Memory B cell (primary cell): Measurements from ENCODE around the gene SGMS1.
A peak's percentile ranks its signal among the peaks of the same experiment; 100 is the strongest.
"Not testable (repeated sequence)": the region's sequence is repeated elsewhere in the genome, so short reads cannot be mapped to it uniquely, and the experiment has no call there.

Experiments used
- ATAC-seq: fragments of 150-1000 bp; cut with Tn5 transposase; 2 replicates; pipeline ENCODE4 v1.10.0; 2021; ENCODE audit warnings: low read depth, mild to moderate bottlenecking, moderate library complexity
- DNase-seq, 2 donors: peaks; one replicate each; pipeline ENCODE4 v3.0.0; 2022; ENCODE audit warnings: low spot score in 2 of 2
- H3K27ac Mint-ChIP-seq: one replicate; pipeline ENCODE4 v1.8.0; 2022; ENCODE audit warnings: mild to moderate bottlenecking, moderate library complexity, mixed read lengths
- H3K27me3 Mint-ChIP-seq: one replicate; pipeline ENCODE4 v1.8.0; 2022; ENCODE audit warnings: mixed read lengths
- H3K36me3 Mint-ChIP-seq: one replicate; pipeline ENCODE4 v1.8.0; 2022; ENCODE audit warnings: mild to moderate bottlenecking, mixed read lengths
- H3K4me1 Mint-ChIP-seq: one replicate; pipeline ENCODE4 v1.8.0; 2022; ENCODE audit warnings: mixed read lengths
- H3K4me3 Mint-ChIP-seq: one replicate; pipeline ENCODE4 v1.8.0; 2022; ENCODE audit warnings: mild to moderate bottlenecking, moderate library complexity, mixed read lengths
- H3K9me3 Mint-ChIP-seq: one replicate; pipeline ENCODE4 v1.8.0; 2022; ENCODE audit warnings: mixed read lengths

SGMS1 gene

GRCh38 chr10:50375051-50375452 is 248.7 kb downstream of the SGMS1 start:
- Mint-ChIP-seq H3K27me3 (no peaks in the 10 kb centered on the region), H3K4me3 (no peak overlapping the region), H3K27ac (no peak overlapping the region), H3K4me1 (no peaks in the 10 kb centered on the region), H3K9me3 (peaks cover 3% of the 10 kb centered on the region), H3K36me3 (peaks cover 19% of the 10 kb centered on the region)
- no peak for ATAC-seq
- no peak for DNase-seq

GRCh38 chr10:50373821-50374501 is 249.8 kb downstream of the SGMS1 start:
- no peaks in the 10 kb centered on the region for H3K27me3 Mint-ChIP-seq
- H3K27ac Mint-ChIP-seq = no peak overlapping the region
- H3K4me1 Mint-ChIP-seq = no peaks in the 10 kb centered on the region
- DNase-seq (no peak), ATAC-seq (no peak)
- H3K36me3 Mint-ChIP-seq = peaks cover 19% of the 10 kb centered on the region
- peaks cover 3% of the 10 kb centered on the region for H3K9me3 Mint-ChIP-seq
- no peak overlapping the region for H3K4me3 Mint-ChIP-seq

GRCh38 chr10:50369931-50370330 is 253.8 kb downstream of the SGMS1 start:
- H3K36me3 Mint-ChIP-seq = peaks cover 18% of the 10 kb centered on the region
- H3K9me3 Mint-ChIP-seq = peaks cover 5% of the 10 kb centered on the region
- H3K4me1 Mint-ChIP-seq = peaks cover 8% of the 10 kb centered on the region
- H3K4me3 Mint-ChIP-seq = no peak overlapping the region
- H3K27me3 Mint-ChIP-seq = no peaks in the 10 kb centered on the region
- ATAC-seq = no peak
- no peak for DNase-seq
- no peak overlapping the region for H3K27ac Mint-ChIP-seq

GRCh38 chr10:50367732-50368131 is 256.0 kb downstream of the SGMS1 start:
- DNase-seq (no peak), ATAC-seq (no peak)
- H3K9me3 Mint-ChIP-seq = peaks cover 12% of the 10 kb centered on the region

GRCh38 chr10:50366421-50366820 is 257.3 kb downstream of the SGMS1 start:
- not testable (repeated sequence) for ATAC-seq, H3K27ac Mint-ChIP-seq, DNase-seq, H3K27me3 Mint-ChIP-seq, H3K4me3 Mint-ChIP-seq
- H3K9me3 Mint-ChIP-seq = peaks cover 17% of the 10 kb centered on the region
- peaks cover 29% of the 10 kb centered on the region for H3K36me3 Mint-ChIP-seq
- H3K4me1 Mint-ChIP-seq = peaks cover 32% of the 10 kb centered on the region

More at GRCh38 chr10:50367732-50368131, 256.0 kb downstream of the SGMS1 start:
- Mint-ChIP-seq H3K4me1 (peaks cover 23% of the 10 kb centered on the region), H3K27ac (no peak overlapping the region), H3K36me3 (peaks cover 24% of the 10 kb centered on the region), H3K27me3 (no peaks in the 10 kb centered on the region), H3K4me3 (no peak overlapping the region)

GRCh38 chr10:50364730-50365129 is 259.0 kb downstream of the SGMS1 start:
- Mint-ChIP-seq H3K9me3 (peaks cover 17% of the 10 kb centered on the region), H3K27ac (peak overlapping the region; percentile 62)

DNA sequence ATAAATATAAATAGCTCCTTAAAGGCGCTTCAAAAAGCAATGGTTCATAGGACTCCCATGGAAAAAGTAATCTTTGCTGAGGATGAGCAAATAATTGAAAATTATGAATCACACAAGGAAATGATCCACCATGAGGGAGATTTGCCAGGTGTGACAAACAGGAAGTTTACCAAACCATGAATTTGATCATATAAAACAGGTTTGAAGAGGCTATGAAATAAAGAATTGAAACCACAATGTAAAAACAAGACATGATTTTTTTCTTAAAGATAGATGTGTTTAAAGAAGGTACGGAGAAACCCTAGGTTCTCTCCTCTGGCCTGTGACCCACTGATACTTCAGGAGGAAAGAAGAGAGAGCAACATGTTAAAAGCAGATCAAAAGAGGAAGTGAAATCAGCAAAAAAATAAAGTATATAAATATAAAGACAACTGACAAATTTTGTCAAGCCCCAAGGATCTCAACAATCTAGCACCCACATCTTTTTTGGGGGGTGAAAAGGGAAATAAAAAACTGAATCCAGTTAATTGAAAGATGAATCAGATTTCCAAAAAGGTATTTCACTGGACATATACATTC is 261.1 kb downstream of the SGMS1 start:
- Mint-ChIP-seq H3K27ac (peak overlapping the region; percentile 91), H3K4me3 (peak overlapping the region; percentile 45), H3K27me3 (no peaks in the 10 kb centered on the region), H3K36me3 (peaks cover 31% of the 10 kb centered on the region), H3K9me3 (peaks cover 17% of the 10 kb centered on the region), H3K4me1 (peaks cover 38% of the 10 kb centered on the region)
- ATAC-seq (peak; percentile 97), DNase-seq (peak in 1 of 2 donors; percentile 46)

More at GRCh38 chr10:50364730-50365129, 259.0 kb downstream of the SGMS1 start:
- ATAC-seq, H3K4me3 Mint-ChIP-seq, DNase-seq, H3K27me3 Mint-ChIP-seq: not testable (repeated sequence)
- peaks cover 36% of the 10 kb centered on the region for H3K4me1 Mint-ChIP-seq
- H3K36me3 Mint-ChIP-seq = peaks cover 33% of the 10 kb centered on the region

DNA sequence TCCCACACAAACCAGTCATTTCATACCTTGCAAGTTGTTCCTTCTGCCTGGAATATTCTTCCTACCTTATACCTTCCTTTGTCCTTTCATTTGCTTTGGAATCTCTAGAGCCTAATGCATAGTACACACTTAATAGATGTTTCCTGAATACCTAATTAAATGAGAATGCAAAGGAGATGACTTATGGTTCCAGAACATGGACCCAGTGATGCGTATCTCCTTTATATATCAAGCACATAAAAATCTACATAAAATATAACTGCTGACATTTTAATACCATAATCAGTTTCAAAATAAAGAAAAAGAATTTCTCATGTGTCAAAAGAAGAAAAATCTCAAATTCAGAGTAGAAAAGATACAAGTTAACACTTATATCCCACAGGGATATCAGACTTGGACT is 261.8 kb downstream of the SGMS1 start:
- DNase-seq = no peak
- no peaks in the 10 kb centered on the region for H3K27me3 Mint-ChIP-seq
- no peak for ATAC-seq
- no peak overlapping the region for H3K4me3 Mint-ChIP-seq
- H3K9me3 Mint-ChIP-seq = peaks cover 17% of the 10 kb centered on the region
- H3K27ac Mint-ChIP-seq = peak overlapping the region; percentile 91
- peaks cover 31% of the 10 kb centered on the region for H3K36me3 Mint-ChIP-seq
- peaks cover 38% of the 10 kb centered on the region for H3K4me1 Mint-ChIP-seq

- Mint-ChIP-seq H3K4me3 (no peak overlapping the region), H3K4me1 (peaks cover 31% of the 10 kb centered on the region), H3K9me3 (peaks cover 13% of the 10 kb centered on the region), H3K27ac (peak overlapping the region; percentile 91), H3K27me3 (no peaks in the 10 kb centered on the region), H3K36me3 (peaks cover 20% of the 10 kb centered on the region)
- DNase-seq = no peak
- no peak for ATAC-seq
Measured at GRCh38 chr10:50360077-50360850, 263.5 kb downstream of the SGMS1 start.

DNA sequence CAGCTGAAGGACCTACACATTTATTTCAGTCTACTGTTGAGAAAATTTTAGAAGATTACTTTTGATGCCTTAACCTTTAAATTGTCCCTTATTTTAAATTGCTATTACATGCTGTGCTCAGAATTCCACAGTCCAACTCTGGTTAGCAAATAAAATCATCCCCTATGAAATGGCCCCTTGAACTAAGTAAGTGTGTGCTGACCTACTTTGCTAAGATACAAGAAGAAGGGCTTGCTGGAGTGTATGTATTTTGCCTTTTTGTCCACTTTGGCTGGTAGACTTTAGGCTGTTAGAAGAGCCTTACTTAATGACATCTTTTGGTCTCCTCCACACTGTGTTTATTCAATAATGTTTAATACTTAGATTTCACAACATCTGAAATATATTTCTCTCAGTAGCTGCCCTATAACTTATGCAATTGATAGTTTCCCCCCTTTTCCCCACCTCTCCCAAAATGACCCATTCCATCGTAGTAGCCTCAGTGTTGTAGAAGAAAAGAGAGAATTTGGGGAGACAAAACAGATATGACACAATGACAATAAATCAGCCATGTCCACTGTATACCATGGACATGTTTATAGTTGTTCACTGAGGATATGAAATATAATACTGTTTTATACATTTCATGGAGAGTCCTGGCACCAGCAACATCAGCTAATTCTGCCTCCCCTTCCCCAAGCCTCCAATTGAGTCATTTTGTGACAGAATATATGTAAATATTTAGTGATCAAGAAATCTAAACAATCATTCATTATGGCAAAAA is 264.6 kb downstream of the SGMS1 start:
- DNase-seq (no peak), ATAC-seq (no peak)
- Mint-ChIP-seq H3K27ac (no peak overlapping the region), H3K9me3 (peaks cover 16% of the 10 kb centered on the region), H3K4me1 (peaks cover 27% of the 10 kb centered on the region), H3K4me3 (no peak overlapping the region), H3K36me3 (peaks cover 22% of the 10 kb centered on the region), H3K27me3 (no peaks in the 10 kb centered on the region)

DNA sequence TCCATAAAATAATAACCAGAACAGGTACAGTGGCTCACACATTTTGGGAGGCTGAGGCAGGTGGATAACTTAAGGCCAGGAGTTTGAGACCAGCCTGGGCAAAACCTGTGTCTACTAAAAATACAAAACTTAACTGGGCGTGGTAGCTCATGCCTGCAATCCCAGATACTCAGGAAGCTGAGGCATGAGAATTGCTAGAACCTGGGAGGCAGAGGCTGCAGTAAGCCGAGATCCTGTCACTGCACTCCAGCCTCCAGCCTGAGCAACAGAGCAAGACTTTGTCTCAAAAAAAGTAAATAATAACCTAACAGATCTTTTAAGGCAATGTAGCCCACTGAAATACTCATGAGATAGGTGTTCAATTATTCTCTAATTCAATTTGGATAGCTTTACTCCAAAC is 265.3 kb downstream of the SGMS1 start:
- Mint-ChIP-seq H3K9me3 (peaks cover 15% of the 10 kb centered on the region), H3K36me3 (peaks cover 20% of the 10 kb centered on the region), H3K27ac (no peak overlapping the region), H3K27me3 (no peaks in the 10 kb centered on the region), H3K4me3 (no peak overlapping the region), H3K4me1 (peaks cover 24% of the 10 kb centered on the region)
- DNase-seq = no peak
- no peak for ATAC-seq

GRCh38 chr10:50356481-50356832 is 267.3 kb downstream of the SGMS1 start:
- not testable (repeated sequence) for H3K4me3 Mint-ChIP-seq, H3K27ac Mint-ChIP-seq, H3K9me3 Mint-ChIP-seq, H3K27me3 Mint-ChIP-seq, DNase-seq, H3K4me1 Mint-ChIP-seq, ATAC-seq
- H3K36me3 Mint-ChIP-seq = peaks cover 17% of the 10 kb centered on the region

- ATAC-seq, H3K4me1 Mint-ChIP-seq, H3K4me3 Mint-ChIP-seq, H3K27me3 Mint-ChIP-seq, H3K9me3 Mint-ChIP-seq, DNase-seq, H3K27ac Mint-ChIP-seq: not testable (repeated sequence)
- H3K36me3 Mint-ChIP-seq = peaks cover 16% of the 10 kb centered on the region
Measured at GRCh38 chr10:50355693-50356480, 267.9 kb downstream of the SGMS1 start.
